NOMO-1 (cell line): ENCODE data around the gene SCN5A.
A peak's percentile ranks its signal among the peaks of the same experiment; 100 is the strongest.
"Not testable (repeated sequence)": the region's sequence is repeated elsewhere in the genome, so short reads cannot be mapped to it uniquely, and the experiment has no call there.

Experiments
- DNase-seq, 2 experiments: peaks; one replicate each; lab custom pipeline; 2025; ENCODE audit not compliant: unreplicated experiment in 2 of 2; lab: John Stamatoyannopoulos, UW

SCN5A gene

GRCh38 chr3:38580450-38581382, 68.8 kb downstream of the SCN5A start:
- DNase-seq, result no peak

DNA sequence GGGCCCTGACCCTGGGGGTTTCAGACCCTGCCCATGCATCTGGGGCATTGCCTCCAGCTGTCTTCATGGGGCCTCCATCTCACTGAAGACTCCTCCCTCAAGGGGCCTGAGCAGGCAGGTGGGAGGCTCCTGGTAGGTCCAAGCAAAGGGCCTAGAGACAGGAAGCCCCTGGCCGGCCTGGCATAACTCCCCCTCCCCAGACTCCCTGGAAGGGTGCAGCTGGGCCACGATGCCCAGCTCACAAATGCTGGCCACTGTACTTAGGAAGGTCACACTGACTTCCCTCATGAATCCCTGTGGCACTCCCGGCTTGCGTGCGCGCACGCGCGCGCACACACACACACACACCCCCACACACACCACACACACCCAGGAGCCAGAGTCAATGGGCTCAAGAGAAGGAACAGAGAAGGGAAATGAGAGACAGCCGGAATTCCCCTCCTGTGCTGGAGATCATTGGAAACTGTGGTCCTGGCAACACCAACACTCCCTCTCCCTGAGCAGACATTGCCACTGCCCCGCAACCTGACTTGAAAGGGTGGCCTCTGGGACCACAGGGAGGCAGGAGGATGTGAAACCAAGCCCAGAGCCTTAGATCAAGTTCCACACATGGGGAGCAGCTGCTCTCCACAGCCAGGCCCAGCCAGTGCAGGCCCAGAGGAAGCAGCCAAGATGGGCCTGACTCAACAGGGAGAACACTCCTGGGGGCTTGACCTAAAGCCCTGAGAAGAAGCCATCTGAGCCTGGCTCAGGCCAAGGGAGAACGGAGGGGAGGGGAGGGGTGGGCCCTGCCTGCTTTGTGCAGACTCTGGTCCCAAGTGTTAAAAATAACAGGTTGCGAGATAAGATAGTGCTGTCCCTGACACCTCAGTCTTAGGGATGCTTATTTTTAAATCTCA, 69.7 kb downstream of the SCN5A start:
- DNase-seq, result peak in 1 of 2 experiments; percentile 42

- no peak for DNase-seq
Observed at GRCh38 chr3:38579141-38579540, 70.3 kb downstream of the SCN5A start.

DNA sequence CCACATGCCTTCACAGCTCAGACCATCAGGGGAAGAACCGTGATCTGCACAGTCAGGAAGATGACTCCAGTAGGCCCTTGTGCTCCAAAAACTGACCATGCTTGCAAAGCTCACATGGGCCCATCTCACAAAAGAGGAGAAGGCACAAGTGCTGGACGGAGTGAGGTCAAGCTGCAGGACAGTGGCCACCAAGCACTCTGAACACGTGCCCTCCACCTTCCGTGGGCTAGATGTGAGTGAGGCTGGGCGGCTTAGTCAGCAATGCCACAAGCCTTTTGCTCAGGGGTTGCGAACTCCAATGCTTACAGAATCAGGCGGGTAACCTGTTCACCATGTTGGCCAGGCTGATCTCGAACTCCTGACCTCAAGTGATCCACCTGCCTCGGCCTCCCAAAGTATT, 70.9 kb downstream of the SCN5A start:
- no peak for DNase-seq

GRCh38 chr3:38578081-38578475, 71.4 kb downstream of the SCN5A start:
- DNase-seq, result no peak

DNA sequence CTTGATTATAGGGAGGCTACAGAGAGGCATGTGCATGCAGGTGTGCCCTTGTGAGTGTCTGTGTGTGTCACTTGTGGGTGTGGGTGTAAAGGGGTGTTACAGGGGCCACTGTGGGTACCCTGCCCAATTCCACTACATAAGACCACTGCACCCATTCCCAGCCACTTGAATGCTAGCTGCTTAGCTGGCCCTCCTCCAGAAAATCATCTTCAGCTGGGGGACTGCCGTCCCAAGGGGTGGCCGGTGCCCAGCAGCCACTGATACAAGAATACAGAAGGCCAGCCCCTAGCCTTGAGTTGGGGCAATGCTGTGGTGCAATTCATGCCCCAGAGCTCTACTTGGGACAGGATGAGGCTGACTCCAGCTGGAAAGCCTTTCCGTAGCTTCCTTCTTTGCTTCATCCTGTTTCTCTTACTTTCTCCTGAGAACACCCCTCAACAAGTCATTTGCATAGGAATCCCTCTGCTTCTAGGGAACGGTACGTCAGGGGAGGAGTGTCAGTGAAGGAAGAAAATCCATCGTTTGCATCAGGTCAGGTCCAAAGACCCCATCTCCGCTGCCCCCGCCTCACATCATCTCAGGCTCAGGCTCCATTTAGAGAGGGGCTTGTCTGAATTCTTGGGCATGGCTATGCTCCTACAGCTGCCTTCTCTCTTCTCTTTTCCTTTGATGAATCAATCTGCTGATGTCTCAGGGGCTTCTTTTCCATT, 72.0 kb downstream of the SCN5A start:
- DNase-seq, result no peak

GRCh38 chr3:38576526-38577370, 72.7 kb downstream of the SCN5A start:
- no peak for DNase-seq

GRCh38 chr3:38576131-38576525, 73.4 kb downstream of the SCN5A start:
- DNase-seq, result no peak

DNA sequence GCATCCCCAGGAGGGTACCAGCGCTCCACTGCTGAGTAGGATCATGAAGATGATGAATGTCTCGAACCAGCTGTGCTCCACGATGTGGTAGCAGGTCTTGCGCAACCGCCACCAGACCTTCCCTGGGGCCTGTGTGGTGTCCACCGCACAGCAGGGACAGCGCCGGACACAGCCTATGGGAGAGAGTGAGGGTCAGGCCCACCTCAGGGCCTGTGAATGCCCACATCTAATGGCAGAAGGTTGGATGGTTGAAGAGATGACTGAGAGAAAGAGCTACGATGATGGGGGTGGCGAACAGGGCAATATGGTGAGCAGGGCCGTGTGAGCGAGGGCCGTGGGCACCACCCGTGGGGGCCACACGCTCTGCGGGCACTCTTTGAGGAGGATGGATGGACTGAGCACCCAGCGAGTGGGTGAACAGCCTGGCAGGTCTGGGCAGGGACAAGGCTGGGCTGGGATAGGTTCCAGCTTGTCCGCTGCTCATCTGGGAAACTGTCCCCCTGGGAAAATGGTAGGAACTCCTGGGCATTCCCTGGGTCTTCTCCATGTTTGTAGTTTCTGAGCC, 74.1 kb downstream of the SCN5A start:
- DNase-seq, result no peak

DNA sequence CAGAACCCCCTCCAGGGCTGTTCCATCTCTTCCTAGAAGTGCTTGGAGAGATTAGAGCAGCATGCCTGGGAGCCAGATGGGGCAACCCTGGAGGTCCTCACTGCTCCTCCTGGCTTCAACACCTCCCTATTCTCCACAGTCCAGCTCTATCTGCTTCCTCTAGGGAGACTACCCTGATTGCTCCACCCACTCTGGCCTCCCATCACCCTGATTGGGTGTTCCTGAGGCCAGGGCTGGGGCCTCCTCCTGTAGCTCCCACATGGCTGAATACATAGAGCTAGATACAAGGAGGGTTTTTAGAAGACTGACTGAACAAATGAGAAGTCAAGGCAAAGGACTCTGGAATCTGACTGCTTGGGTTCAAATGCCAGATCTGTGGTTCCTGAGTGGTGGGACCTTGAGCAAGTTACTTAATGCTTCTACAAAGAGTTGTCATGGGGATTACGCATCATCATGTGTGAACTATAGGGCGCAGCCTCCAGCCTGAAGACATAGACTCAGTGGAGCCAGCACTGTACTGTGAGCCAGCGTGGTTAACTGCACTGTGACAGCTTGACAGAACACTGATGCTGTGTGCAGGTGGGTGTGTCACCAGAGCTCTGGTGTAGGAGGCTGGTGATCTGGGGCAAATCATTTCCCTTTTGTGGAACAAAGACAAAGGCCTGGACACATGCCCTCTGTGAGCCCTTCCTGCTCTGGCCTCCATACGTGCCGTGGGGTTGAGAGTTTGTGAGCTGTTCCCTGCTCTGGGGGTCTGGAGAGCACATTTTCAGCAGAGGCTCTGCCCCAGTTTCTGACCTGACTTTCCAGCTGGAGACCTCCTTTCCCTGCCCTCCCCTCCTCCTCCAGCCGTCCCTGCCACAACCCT, 74.8 kb downstream of the SCN5A start:
- DNase-seq, result no peak

- no peak for DNase-seq
Observed at GRCh38 chr3:38573556-38573955, 75.9 kb downstream of the SCN5A start.

- no peak for DNase-seq
Observed at GRCh38 chr3:38573111-38573510, 76.4 kb downstream of the SCN5A start.

GRCh38 chr3:38567498-38567897, 82.0 kb downstream of the SCN5A start:
- DNase-seq, result no peak

GRCh38 chr3:38566794-38567193, 82.7 kb downstream of the SCN5A start:
- not testable (repeated sequence) for DNase-seq

DNA sequence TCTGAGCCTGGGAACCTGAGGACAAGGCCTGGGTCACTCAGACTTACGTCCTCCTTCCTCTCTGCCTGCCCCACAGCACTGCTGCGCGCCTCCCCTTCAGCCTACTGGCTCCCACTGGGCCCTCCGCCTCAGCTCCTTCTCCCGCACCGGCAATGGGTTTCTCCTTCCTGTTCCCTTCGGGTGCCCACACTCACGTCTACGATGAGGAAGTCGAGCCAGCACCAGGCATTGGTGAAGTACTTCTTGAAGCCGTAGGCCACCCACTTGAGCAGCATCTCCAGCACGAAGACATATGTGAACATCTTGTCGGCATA, 83.3 kb downstream of the SCN5A start:
- no peak for DNase-seq

GRCh38 chr3:38565339-38566214, 83.9 kb downstream of the SCN5A start:
- no peak for DNase-seq

DNA sequence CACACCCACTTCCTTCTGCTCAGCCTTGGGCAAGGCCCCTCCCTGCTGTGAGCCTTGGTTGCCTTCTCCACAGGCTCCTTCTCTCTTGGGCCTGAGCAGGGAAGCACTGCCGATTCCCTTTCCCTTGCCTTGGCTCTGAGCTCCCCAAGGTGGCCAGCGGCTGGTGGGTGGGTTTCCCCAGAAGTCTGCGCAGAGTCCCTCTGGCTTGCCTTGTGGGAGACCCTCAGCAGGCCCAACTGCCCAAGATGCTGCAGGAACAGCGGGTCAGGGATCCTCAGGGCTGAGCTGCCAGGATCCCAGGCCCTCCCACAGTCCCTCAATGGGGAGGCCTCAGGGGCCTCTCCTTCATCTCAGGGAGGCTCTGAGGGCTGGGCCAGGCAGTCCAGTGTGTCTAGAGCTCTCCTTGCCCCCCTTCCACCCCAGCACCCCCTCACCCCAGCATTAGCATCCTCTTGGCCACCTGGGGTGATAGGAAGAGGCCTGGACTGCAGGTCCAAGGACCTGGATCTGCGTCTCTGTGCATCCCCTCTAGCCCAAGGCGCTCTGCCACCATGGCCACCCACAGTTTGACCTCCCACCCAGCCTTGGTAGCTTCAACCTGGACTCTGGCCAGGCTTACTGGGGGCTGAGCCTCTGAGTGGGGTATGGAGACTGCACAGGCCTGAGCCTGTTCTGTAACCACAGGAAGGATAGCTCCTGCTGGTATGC, 84.7 kb downstream of the SCN5A start:
- no peak for DNase-seq
